ENCODE data around the gene AKAP4.

DNA sequence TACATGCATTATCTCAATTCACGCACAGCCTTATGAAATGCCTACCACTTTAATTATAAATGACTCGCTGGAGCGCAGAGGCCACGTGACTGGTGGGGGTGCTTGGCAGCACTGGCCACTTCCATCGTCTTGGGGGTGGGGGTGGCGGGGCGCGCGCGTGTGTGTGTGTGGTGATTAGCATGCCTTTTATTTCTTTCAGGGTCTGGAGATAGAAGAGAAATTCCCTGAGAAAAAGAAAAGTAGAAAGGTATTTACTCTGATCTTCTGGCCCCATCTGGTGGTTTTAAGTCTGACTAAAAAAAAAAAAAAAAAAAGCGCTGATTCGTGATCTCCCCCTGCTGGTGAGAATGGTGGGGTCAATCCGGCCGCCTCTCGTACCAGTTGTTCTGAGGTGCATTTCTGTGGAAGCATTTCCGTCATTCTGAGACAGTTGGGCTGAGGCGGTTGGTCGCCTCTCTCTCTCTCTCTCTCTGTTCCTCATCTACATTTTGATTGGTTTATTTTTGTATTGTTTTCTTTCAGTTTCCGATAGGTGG lies 3.6 kb upstream of the AKAP4 start, which contains the start of gene CCNB3:
- TF ChIP-seq CTCF (IDR thresholded peaks at IDR 0.05) (peak in 5 of 6 experiments; percentile 18 to 81 (median 53)), POLR2A (IDR thresholded peaks at IDR 0.05) (peak in 1 of 2 donors; percentile 38)
